ENCODE data around the gene CRIP3.

Gene CRIP3

DNA sequence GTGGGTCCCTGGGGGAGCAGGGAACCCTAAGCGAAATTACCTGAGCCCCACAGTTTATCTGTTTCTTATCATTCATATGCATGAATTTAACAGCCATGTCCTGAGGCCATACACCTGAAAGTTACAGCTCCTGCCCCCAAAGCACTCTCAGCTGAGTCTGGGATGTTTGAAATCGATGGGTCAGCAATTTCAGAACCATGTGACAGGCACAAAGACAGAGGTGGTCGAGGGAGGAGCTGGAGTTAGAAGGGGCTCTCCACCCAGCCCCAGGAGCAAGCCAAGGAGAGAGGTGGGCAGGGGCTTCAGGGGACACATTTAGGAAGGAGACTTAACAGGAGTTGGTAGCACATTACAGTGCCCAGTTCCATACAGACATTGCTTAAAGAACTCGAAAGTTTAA, 50.4 kb downstream of the CRIP3 start:
- H2AFZ ChIP-seq (ENCODE audit: low read length) = peak overlapping the region; percentile 52; the same call in 1 of the 2 replicates
- H3K4me1 ChIP-seq (ENCODE audit: insufficient read depth, low read length, poor library complexity, severe bottlenecking) = no peaks in the 10 kb centered on the region
- H3K27me3 ChIP-seq (ENCODE audit: insufficient read depth, low read length, poor library complexity, severe bottlenecking) = no peaks in the 10 kb centered on the region
- no peaks in the 10 kb centered on the region for H3K9me3 ChIP-seq (ENCODE audit: insufficient read depth, low read depth, low read length)
- H3K4me3 ChIP-seq (ENCODE audit: low read length, poor library complexity, severe bottlenecking) = no peak overlapping the region
- H3K4me2 ChIP-seq (ENCODE audit: low read depth, low read length, poor library complexity, severe bottlenecking) = no peak overlapping the region
- H3K9me2 ChIP-seq (replicated peaks; ENCODE audit: low read depth, low read length) = no peaks in the 10 kb centered on the region
- TF ChIP-seq EZH2phosphoT487 (IDR thresholded peaks at IDR 0.05; ENCODE audit: borderline replicate concordance) = no peak
- TF ChIP-seq, protein P1, sequence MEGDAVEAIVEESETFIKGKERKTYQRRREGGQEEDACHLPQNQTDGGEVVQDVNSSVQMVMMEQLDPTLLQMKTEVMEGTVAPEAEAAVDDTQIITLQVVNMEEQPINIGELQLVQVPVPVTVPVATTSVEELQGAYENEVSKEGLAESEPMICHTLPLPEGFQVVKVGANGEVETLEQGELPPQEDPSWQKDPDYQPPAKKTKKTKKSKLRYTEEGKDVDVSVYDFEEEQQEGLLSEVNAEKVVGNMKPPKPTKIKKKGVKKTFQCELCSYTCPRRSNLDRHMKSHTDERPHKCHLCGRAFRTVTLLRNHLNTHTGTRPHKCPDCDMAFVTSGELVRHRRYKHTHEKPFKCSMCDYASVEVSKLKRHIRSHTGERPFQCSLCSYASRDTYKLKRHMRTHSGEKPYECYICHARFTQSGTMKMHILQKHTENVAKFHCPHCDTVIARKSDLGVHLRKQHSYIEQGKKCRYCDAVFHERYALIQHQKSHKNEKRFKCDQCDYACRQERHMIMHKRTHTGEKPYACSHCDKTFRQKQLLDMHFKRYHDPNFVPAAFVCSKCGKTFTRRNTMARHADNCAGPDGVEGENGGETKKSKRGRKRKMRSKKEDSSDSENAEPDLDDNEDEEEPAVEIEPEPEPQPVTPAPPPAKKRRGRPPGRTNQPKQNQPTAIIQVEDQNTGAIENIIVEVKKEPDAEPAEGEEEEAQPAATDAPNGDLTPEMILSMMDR (conservative IDR thresholded peaks at IDR 0.05; ENCODE audit: low read length) = no peak
- H3K9ac ChIP-seq (ENCODE audit: low read depth, low read length, poor library complexity, severe bottlenecking) = no peak overlapping the region
- H3K36me3 ChIP-seq (ENCODE audit: insufficient read depth, low read length) = no peaks in the 10 kb centered on the region
- no peaks in the 10 kb centered on the region for H3K79me2 ChIP-seq (ENCODE audit: insufficient read depth, low read length)
- H3F3A ChIP-seq (ENCODE audit: low read depth) = no peaks in the 10 kb centered on the region
- H4K20me1 ChIP-seq (ENCODE audit: insufficient read depth, low read length, poor library complexity, severe bottlenecking) = no peaks in the 10 kb centered on the region

DNA sequence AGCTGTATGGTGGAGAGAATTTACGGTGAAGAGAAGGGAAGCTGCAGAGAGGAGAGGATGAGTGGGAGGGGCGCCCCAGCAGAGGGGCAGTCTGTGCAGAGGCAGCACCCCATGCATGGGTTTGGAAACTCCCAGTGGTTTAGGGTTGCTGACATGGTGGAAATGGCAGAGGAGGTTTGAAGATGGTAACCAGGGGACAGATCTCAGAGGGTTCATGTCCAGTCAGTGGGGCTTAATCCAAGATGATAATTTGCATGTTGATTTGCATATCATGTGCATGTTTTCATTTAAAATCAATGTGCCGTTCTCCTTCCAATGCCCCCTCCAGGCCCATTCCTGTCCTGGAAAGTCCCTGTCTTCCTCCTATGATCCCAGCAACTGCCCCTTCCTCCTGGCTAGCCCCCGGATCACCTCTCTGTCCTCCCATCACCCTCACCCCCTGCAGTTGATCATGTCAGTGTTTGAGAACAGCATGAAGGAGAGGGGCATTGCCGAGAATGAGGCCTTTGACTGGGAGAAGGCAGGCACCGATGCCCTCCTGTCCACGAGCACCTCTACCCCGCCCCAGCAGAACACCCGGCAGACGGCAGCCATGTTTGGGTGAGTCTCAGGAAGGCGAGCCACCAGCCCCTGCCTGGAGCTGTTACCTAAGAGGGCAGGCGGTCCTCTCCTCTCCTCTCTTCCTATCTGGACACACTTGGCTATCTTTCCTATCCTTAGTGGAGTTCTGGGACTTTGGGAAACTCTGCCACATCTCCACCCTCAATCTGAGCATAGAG, 51.1 kb downstream of the CRIP3 start:
- H3K4me3 ChIP-seq (ENCODE audit: low read length, poor library complexity, severe bottlenecking) = no peak overlapping the region
- H3K4me2 ChIP-seq (ENCODE audit: low read depth, low read length, poor library complexity, severe bottlenecking) = no peak overlapping the region
- H3K9ac ChIP-seq (ENCODE audit: low read depth, low read length, poor library complexity, severe bottlenecking) = no peak overlapping the region
- no peaks in the 10 kb centered on the region for H3F3A ChIP-seq (ENCODE audit: low read depth)
- TF ChIP-seq, protein P1 (conservative IDR thresholded peaks at IDR 0.05; ENCODE audit: low read length) = no peak
- TF ChIP-seq EZH2phosphoT487 (IDR thresholded peaks at IDR 0.05; ENCODE audit: borderline replicate concordance) = no peak
- H4K20me1 ChIP-seq (ENCODE audit: insufficient read depth, low read length, poor library complexity, severe bottlenecking) = no peaks in the 10 kb centered on the region
- no peaks in the 10 kb centered on the region for H3K79me2 ChIP-seq (ENCODE audit: insufficient read depth, low read length)
- H3K36me3 ChIP-seq (ENCODE audit: insufficient read depth, low read length) = no peaks in the 10 kb centered on the region
- H3K4me1 ChIP-seq (ENCODE audit: insufficient read depth, low read length, poor library complexity, severe bottlenecking) = no peaks in the 10 kb centered on the region
- no peaks in the 10 kb centered on the region for H3K9me2 ChIP-seq (replicated peaks; ENCODE audit: low read depth, low read length)
- peak overlapping the region; percentile 52; the same call in 1 of the 2 replicates for H2AFZ ChIP-seq (ENCODE audit: low read length)
- no peaks in the 10 kb centered on the region for H3K9me3 ChIP-seq (ENCODE audit: insufficient read depth, low read depth, low read length)
- H3K27me3 ChIP-seq (ENCODE audit: insufficient read depth, low read length, poor library complexity, severe bottlenecking) = no peaks in the 10 kb centered on the region

DNA sequence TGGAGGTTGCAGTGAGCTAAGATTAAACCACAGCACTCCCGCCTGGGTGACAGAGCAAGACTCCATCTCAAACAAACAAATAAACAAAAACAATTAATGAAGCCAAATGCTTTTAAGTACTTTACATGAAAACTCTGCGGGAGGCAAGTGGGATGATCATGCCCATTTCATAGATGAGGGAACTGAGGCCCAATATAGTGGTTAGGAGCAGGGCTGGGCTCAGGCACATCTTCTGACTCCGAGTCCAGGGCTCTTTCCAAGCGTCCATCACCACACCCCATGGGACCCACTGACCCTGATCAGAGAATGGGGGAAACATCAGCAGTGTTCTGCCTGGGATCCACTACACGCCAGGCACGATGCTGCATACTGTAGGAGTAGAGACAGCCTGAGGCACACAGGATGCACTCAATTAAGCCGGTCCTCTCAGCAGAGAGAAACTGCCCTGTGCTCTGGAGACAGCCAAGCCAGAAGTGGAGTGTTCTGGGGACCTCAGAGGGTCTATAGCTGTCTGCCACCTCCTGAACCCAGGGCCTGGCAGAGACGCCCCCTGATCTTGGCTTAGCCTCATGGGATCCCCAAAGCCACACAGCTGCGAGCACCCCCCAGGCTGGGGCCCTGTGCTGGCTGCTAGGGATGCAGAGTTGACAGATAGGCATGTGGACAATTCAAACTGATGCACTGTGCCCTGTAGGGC, 51.8 kb downstream of the CRIP3 start:
- H3K4me3 ChIP-seq (ENCODE audit: low read length, poor library complexity, severe bottlenecking) = no peak overlapping the region
- H3K9me2 ChIP-seq (replicated peaks; ENCODE audit: low read depth, low read length) = no peaks in the 10 kb centered on the region
- H3F3A ChIP-seq (ENCODE audit: low read depth) = no peaks in the 10 kb centered on the region
- no peaks in the 10 kb centered on the region for H3K4me1 ChIP-seq (ENCODE audit: insufficient read depth, low read length, poor library complexity, severe bottlenecking)
- no peaks in the 10 kb centered on the region for H3K36me3 ChIP-seq (ENCODE audit: insufficient read depth, low read length)
- no peaks in the 10 kb centered on the region for H3K9me3 ChIP-seq (ENCODE audit: insufficient read depth, low read depth, low read length)
- no peaks in the 10 kb centered on the region for H3K79me2 ChIP-seq (ENCODE audit: insufficient read depth, low read length)
- no peak overlapping the region for H3K9ac ChIP-seq (ENCODE audit: low read depth, low read length, poor library complexity, severe bottlenecking)
- no peak overlapping the region for H3K4me2 ChIP-seq (ENCODE audit: low read depth, low read length, poor library complexity, severe bottlenecking)
- H3K27me3 ChIP-seq (ENCODE audit: insufficient read depth, low read length, poor library complexity, severe bottlenecking) = no peaks in the 10 kb centered on the region
- no peak overlapping the region for H2AFZ ChIP-seq (ENCODE audit: low read length)
- TF ChIP-seq, protein P1 (conservative IDR thresholded peaks at IDR 0.05; ENCODE audit: low read length) = no peak
- TF ChIP-seq EZH2phosphoT487 (IDR thresholded peaks at IDR 0.05; ENCODE audit: borderline replicate concordance) = no peak
- H4K20me1 ChIP-seq (ENCODE audit: insufficient read depth, low read length, poor library complexity, severe bottlenecking) = no peaks in the 10 kb centered on the region
